ENCODE measurements around the gene FAS.

The FAS gene

GRCh38 chr10:88989824-88990383, 694 bp upstream of the FAS start:
- Histone ChIP-seq H3K9me3 (ENCODE audit: control insufficient read depth, low read length) (no peaks in the 10 kb centered on the region), H3K4me3 (ENCODE audit: insufficient read depth, low read depth, low read length) (peak overlapping the region; percentile 87), H3K36me3 (ENCODE audit: control insufficient read depth, insufficient read depth, low read length) (no peaks in the 10 kb centered on the region), H3K4me1 (ENCODE audit: control insufficient read depth, insufficient read depth, low read length) (peaks cover 2% of the 10 kb centered on the region), H3K27ac (ENCODE audit: insufficient read depth, low read depth, low read length, poor library complexity, severe bottlenecking) (no peak overlapping the region), H3K27me3 (ENCODE audit: control insufficient read depth, insufficient read depth, low read length, poor library complexity, severe bottlenecking) (peaks cover 4% of the 10 kb centered on the region)
- WGBS, 2 experiments, result 69 to 73% methylated on average over 8 of the region's 8 CpGs

GRCh38 chr10:88991161-88991898, 732 bp downstream of the FAS start:
- H3K27me3 ChIP-seq (ENCODE audit: control insufficient read depth, insufficient read depth, low read length, poor library complexity, severe bottlenecking), result peaks cover 4% of the 10 kb centered on the region
- H3K4me1 ChIP-seq (ENCODE audit: control insufficient read depth, insufficient read depth, low read length), result no peaks in the 10 kb centered on the region
- no peaks in the 10 kb centered on the region for H3K36me3 ChIP-seq (ENCODE audit: control insufficient read depth, insufficient read depth, low read length)
- H3K9me3 ChIP-seq (ENCODE audit: control insufficient read depth, low read length), result no peaks in the 10 kb centered on the region
- WGBS, 2 experiments, result 0% methylated on average over 38 of the region's 38 CpGs
- peak overlapping the region; percentile 87 for H3K4me3 ChIP-seq (ENCODE audit: insufficient read depth, low read depth, low read length)
- H3K27ac ChIP-seq (ENCODE audit: insufficient read depth, low read depth, low read length, poor library complexity, severe bottlenecking), result peak overlapping the region; percentile 85

- peak overlapping the region; percentile 85 for H3K27ac ChIP-seq (ENCODE audit: insufficient read depth, low read depth, low read length, poor library complexity, severe bottlenecking)
- no peaks in the 10 kb centered on the region for H3K36me3 ChIP-seq (ENCODE audit: control insufficient read depth, insufficient read depth, low read length)
- H3K4me3 ChIP-seq (ENCODE audit: insufficient read depth, low read depth, low read length), result peak overlapping the region; percentile 87
- no peaks in the 10 kb centered on the region for H3K4me1 ChIP-seq (ENCODE audit: control insufficient read depth, insufficient read depth, low read length)
- H3K27me3 ChIP-seq (ENCODE audit: control insufficient read depth, insufficient read depth, low read length, poor library complexity, severe bottlenecking), result peaks cover 4% of the 10 kb centered on the region
- 38 to 42% methylated on average over 6 of the region's 6 CpGs for WGBS, 2 experiments
- no peaks in the 10 kb centered on the region for H3K9me3 ChIP-seq (ENCODE audit: control insufficient read depth, low read length)
Observed at GRCh38 chr10:88991899-88992320, 1.3 kb downstream of the FAS start.

- 25 to 49% methylated on average over 2 to 3 of the region's 3 CpGs for WGBS, 2 experiments
- no peaks in the 10 kb centered on the region for H3K36me3 ChIP-seq (ENCODE audit: control insufficient read depth, insufficient read depth, low read length)
- H3K9me3 ChIP-seq (ENCODE audit: control insufficient read depth, low read length), result no peaks in the 10 kb centered on the region
- H3K4me3 ChIP-seq (ENCODE audit: insufficient read depth, low read depth, low read length), result peak overlapping the region; percentile 8
- H3K27ac ChIP-seq (ENCODE audit: insufficient read depth, low read depth, low read length, poor library complexity, severe bottlenecking), result peak overlapping the region; percentile 45
- peaks cover 4% of the 10 kb centered on the region for H3K27me3 ChIP-seq (ENCODE audit: control insufficient read depth, insufficient read depth, low read length, poor library complexity, severe bottlenecking)
- no peaks in the 10 kb centered on the region for H3K4me1 ChIP-seq (ENCODE audit: control insufficient read depth, insufficient read depth, low read length)
Observed at GRCh38 chr10:88992921-88993524, 2.4 kb downstream of the FAS start.

- H3K4me1 ChIP-seq (ENCODE audit: control insufficient read depth, insufficient read depth, low read length), result no peaks in the 10 kb centered on the region
- H3K27me3 ChIP-seq (ENCODE audit: control insufficient read depth, insufficient read depth, low read length, poor library complexity, severe bottlenecking), result peaks cover 4% of the 10 kb centered on the region
- 29 to 50% methylated on average over 1 of the region's 1 CpG for WGBS, 2 experiments
- no peak overlapping the region for H3K27ac ChIP-seq (ENCODE audit: insufficient read depth, low read depth, low read length, poor library complexity, severe bottlenecking)
- no peaks in the 10 kb centered on the region for H3K36me3 ChIP-seq (ENCODE audit: control insufficient read depth, insufficient read depth, low read length)
- H3K4me3 ChIP-seq (ENCODE audit: insufficient read depth, low read depth, low read length), result no peak overlapping the region
- no peaks in the 10 kb centered on the region for H3K9me3 ChIP-seq (ENCODE audit: control insufficient read depth, low read length)
Observed at GRCh38 chr10:88994019-88994418, 3.4 kb downstream of the FAS start.

GRCh38 chr10:88995156-88995876, 4.7 kb downstream of the FAS start:
- WGBS, 2 experiments, result 95% methylated on average over 7 of the region's 7 CpGs

GRCh38 chr10:88996927-88997326, 6.3 kb downstream of the FAS start:
- 88 to 100% methylated on average over 1 of the region's 1 CpG for WGBS, 2 experiments
- Histone ChIP-seq H3K4me1 (ENCODE audit: control insufficient read depth, insufficient read depth, low read length) (peaks cover 10% of the 10 kb centered on the region), H3K9me3 (ENCODE audit: control insufficient read depth, low read length) (no peaks in the 10 kb centered on the region), H3K36me3 (ENCODE audit: control insufficient read depth, insufficient read depth, low read length) (no peaks in the 10 kb centered on the region), H3K27ac (ENCODE audit: insufficient read depth, low read depth, low read length, poor library complexity, severe bottlenecking) (no peak overlapping the region), H3K27me3 (ENCODE audit: control insufficient read depth, insufficient read depth, low read length, poor library complexity, severe bottlenecking) (no peaks in the 10 kb centered on the region), H3K4me3 (ENCODE audit: insufficient read depth, low read depth, low read length) (no peak overlapping the region)

More at GRCh38 chr10:88995156-88995876, 4.7 kb downstream of the FAS start:
- Histone ChIP-seq H3K4me3 (ENCODE audit: insufficient read depth, low read depth, low read length) (no peak overlapping the region), H3K9me3 (ENCODE audit: control insufficient read depth, low read length) (no peaks in the 10 kb centered on the region), H3K27me3 (ENCODE audit: control insufficient read depth, insufficient read depth, low read length, poor library complexity, severe bottlenecking) (no peaks in the 10 kb centered on the region), H3K27ac (ENCODE audit: insufficient read depth, low read depth, low read length, poor library complexity, severe bottlenecking) (no peak overlapping the region), H3K4me1 (ENCODE audit: control insufficient read depth, insufficient read depth, low read length) (peaks cover under 1% of the 10 kb centered on the region), H3K36me3 (ENCODE audit: control insufficient read depth, insufficient read depth, low read length) (no peaks in the 10 kb centered on the region)

- Histone ChIP-seq H3K36me3 (ENCODE audit: control insufficient read depth, insufficient read depth, low read length) (no peaks in the 10 kb centered on the region), H3K27me3 (ENCODE audit: control insufficient read depth, insufficient read depth, low read length, poor library complexity, severe bottlenecking) (no peaks in the 10 kb centered on the region), H3K27ac (ENCODE audit: insufficient read depth, low read depth, low read length, poor library complexity, severe bottlenecking) (no peak overlapping the region), H3K4me3 (ENCODE audit: insufficient read depth, low read depth, low read length) (no peak overlapping the region), H3K9me3 (ENCODE audit: control insufficient read depth, low read length) (no peaks in the 10 kb centered on the region), H3K4me1 (ENCODE audit: control insufficient read depth, insufficient read depth, low read length) (peaks cover 13% of the 10 kb centered on the region)
- 97 to 100% methylated on average over 1 of the region's 1 CpG for WGBS, 2 experiments
Observed at GRCh38 chr10:88999625-89000024, 9.0 kb downstream of the FAS start.

- peaks cover 13% of the 10 kb centered on the region for H3K4me1 ChIP-seq (ENCODE audit: control insufficient read depth, insufficient read depth, low read length)
- no peaks in the 10 kb centered on the region for H3K36me3 ChIP-seq (ENCODE audit: control insufficient read depth, insufficient read depth, low read length)
- H3K9me3 ChIP-seq (ENCODE audit: control insufficient read depth, low read length), result no peaks in the 10 kb centered on the region
- no peaks in the 10 kb centered on the region for H3K27me3 ChIP-seq (ENCODE audit: control insufficient read depth, insufficient read depth, low read length, poor library complexity, severe bottlenecking)
- WGBS, 2 experiments, result 84 to 87% methylated on average over 5 of the region's 5 CpGs
- H3K27ac ChIP-seq (ENCODE audit: insufficient read depth, low read depth, low read length, poor library complexity, severe bottlenecking), result peak overlapping the region; percentile 89
- H3K4me3 ChIP-seq (ENCODE audit: insufficient read depth, low read depth, low read length), result no peak overlapping the region
Observed at GRCh38 chr10:89001024-89001728, 10.6 kb downstream of the FAS start.
